Karpas-422 (cell line): ENCODE results near the gene ZNF598. TPM values are rescaled to one million over a fixed set of nuclear protein-coding genes. Genes with fewer than 3 reads are reported as not detected.

Experiments used
- DNase-seq: peaks from one replicate; pipeline ENCODE4 v3.0.0-alpha.2; 2015
- H2AFZ ChIP-seq: fragments of 200-600 bp; sonication (generic); 2 replicates; pipeline ENCODE4 v1.6.1; 2014; ENCODE audit warnings: antibody characterized with exemption, low read length, mixed read lengths
- H3K27ac ChIP-seq: fragments of 200-600 bp; sonication (generic); 2 replicates; pipeline ENCODE4 v1.5.1; 2014; ENCODE audit warnings: mild to moderate bottlenecking, low read length, moderate library complexity
- H3K27me3 ChIP-seq: fragments of 200-600 bp; sonication (generic); 2 replicates; pipeline ENCODE4 v1.6.1; 2014; ENCODE audit warnings: low read length, mixed read lengths
- H3K36me3 ChIP-seq: fragments of 200-600 bp; sonication (generic); 2 replicates; pipeline ENCODE4 v1.6.1; 2014; ENCODE audit warnings: low read length, mixed read lengths; ENCODE audit not compliant: insufficient read depth
- H3K4me1 ChIP-seq: fragments of 200-600 bp; sonication (generic); 2 replicates; pipeline ENCODE4 v1.6.1; 2014; ENCODE audit warnings: mild to moderate bottlenecking, low read length, mixed read lengths
- H3K4me2 ChIP-seq: fragments of 200-600 bp; sonication (generic); 2 replicates; pipeline ENCODE4 v1.6.1; 2014; ENCODE audit warnings: low read length, low read depth, mild to moderate bottlenecking; ENCODE audit not compliant: poor library complexity, severe bottlenecking
- H3K4me3 ChIP-seq: fragments of 200-600 bp; sonication (generic); 2 replicates; pipeline ENCODE4 v1.5.1; 2014; ENCODE audit warnings: mild to moderate bottlenecking, antibody characterized with exemption, low read length, mixed read lengths
- H3K79me2 ChIP-seq: fragments of 200-600 bp; sonication (generic); 2 replicates; pipeline ENCODE4 v1.6.1; 2014; ENCODE audit warnings: mild to moderate bottlenecking, low read length, mixed read lengths
- H3K9ac ChIP-seq: fragments of 200-600 bp; sonication (generic); 2 replicates; pipeline ENCODE4 v1.6.0; 2014; ENCODE audit warnings: low read length
- H3K9me2 ChIP-seq: fragments of 200-600 bp; sonication (generic), shearing (Covaris generic); replicated peaks from 2 replicates; pipeline ENCODE4 v1.6.0; 2014; ENCODE audit warnings: mild to moderate bottlenecking, low read length, moderate library complexity; ENCODE audit not compliant: insufficient read depth
- H3K9me3 ChIP-seq: fragments of 300-700, 200-600 bp; sonication (generic); 2 replicates; pipeline ENCODE4 v1.6.1; 2014; ENCODE audit warnings: low read length, mixed read lengths
- H4K20me1 ChIP-seq: fragments of 200-600 bp; sonication (generic); 2 replicates; pipeline ENCODE4 v1.6.1; 2014; ENCODE audit warnings: mild to moderate bottlenecking, antibody characterized with exemption, low read length, low read depth; ENCODE audit not compliant: insufficient read depth
- total RNA-seq: library from RNA; depleted of rRNA; stranded (reverse); fragments of >200 nt; shearing (Covaris generic); gene quantifications from 2 replicates; pipeline ENCODE4 v1.2.3, GENCODE V29; 2014; ENCODE audit warnings: low replicate concordance

The ZNF598 gene
- total RNA-seq, 1 experiment from 2014 or later = 12.6 TPM

GRCh38 chr16:1989209-1990100 is 20.2 kb downstream of the ZNF598 start, which contains the start of gene SYNGR3:
SYNGR3 (plus strand) TSS chr16:1989970; CDS start chr16:1990103, 133 bp downstream.
- H3K79me2 ChIP-seq = peaks cover 10% of the 10 kb centered on the region
- peak within 1 kb of the TSS; percentile 74 for H3K4me3 ChIP-seq
- H3K9ac ChIP-seq = peak within 1 kb of the TSS; percentile 68
- H2AFZ ChIP-seq = peak within 1 kb of the TSS; percentile 67; the same call in 1 of the 2 replicates
- H3K27ac ChIP-seq = no peak within 1 kb of the TSS
- H3K9me2 ChIP-seq = no peaks in the 10 kb centered on the region
- H3K27me3 ChIP-seq = no peaks in the 10 kb centered on the region
- H3K4me2 ChIP-seq = peak within 1 kb of the TSS; percentile 89
- H4K20me1 ChIP-seq = no peaks in the 10 kb centered on the region
- H3K4me1 ChIP-seq = peaks cover 33% of the 10 kb centered on the region
- H3K9me3 ChIP-seq = no peaks in the 10 kb centered on the region
- no peaks in the 10 kb centered on the region for H3K36me3 ChIP-seq
- DNase-seq = peak; percentile 71

GRCh38 chr16:1987198-1987597 is 22.4 kb downstream of the ZNF598 start:
- Histone ChIP-seq H3K9me3 (no peaks in the 10 kb centered on the region), H3K4me3 (no peak overlapping the region), H3K27ac (no peak overlapping the region), H3K4me1 (peaks cover 36% of the 10 kb centered on the region), H4K20me1 (no peaks in the 10 kb centered on the region), H2AFZ (no peak overlapping the region), H3K79me2 (peaks cover 11% of the 10 kb centered on the region), H3K4me2 (no peak overlapping the region), H3K36me3 (no peaks in the 10 kb centered on the region), H3K9me2 (no peaks in the 10 kb centered on the region), H3K9ac (no peak overlapping the region), H3K27me3 (no peaks in the 10 kb centered on the region)
- no peak for DNase-seq

- H2AFZ ChIP-seq = no peak overlapping the region
- H3K9ac ChIP-seq = peak overlapping the region; percentile 98
- H3K4me1 ChIP-seq = peaks cover 30% of the 10 kb centered on the region
- no peaks in the 10 kb centered on the region for H4K20me1 ChIP-seq
- no peaks in the 10 kb centered on the region for H3K27me3 ChIP-seq
- no peak for DNase-seq
- H3K4me3 ChIP-seq = peak overlapping the region; percentile 98
- no peak overlapping the region for H3K27ac ChIP-seq
- H3K36me3 ChIP-seq = no peaks in the 10 kb centered on the region
- H3K4me2 ChIP-seq = peak overlapping the region; percentile 92
- H3K9me3 ChIP-seq = no peaks in the 10 kb centered on the region
- H3K9me2 ChIP-seq = no peaks in the 10 kb centered on the region
- H3K79me2 ChIP-seq = peaks cover 11% of the 10 kb centered on the region
These were observed 24.0 kb downstream of the ZNF598 start for GRCh38 chr16:1985466-1986150.

- peak overlapping the region; percentile 20; the same call in 1 of the 2 replicates for H2AFZ ChIP-seq
These were observed 25.0 kb downstream of the ZNF598 start for GRCh38 chr16:1984347-1985225.

GRCh38 chr16:1983544-1984346 is 25.9 kb downstream of the ZNF598 start, which contains the start of gene GFER:
GFER (plus strand) TSS chr16:1984193; CDS start chr16:1984219, 26 bp downstream.
- Histone ChIP-seq H3K27me3 (no peaks in the 10 kb centered on the region), H3K4me2 (peak within 1 kb of the TSS; percentile 92)

More at GRCh38 chr16:1984347-1985225, 25.0 kb downstream of the ZNF598 start:
- H3K4me1 ChIP-seq = peaks cover 27% of the 10 kb centered on the region
- no peaks in the 10 kb centered on the region for H4K20me1 ChIP-seq
- H3K9ac ChIP-seq = peak overlapping the region; percentile 98
- no peaks in the 10 kb centered on the region for H3K27me3 ChIP-seq
- peaks cover 11% of the 10 kb centered on the region for H3K79me2 ChIP-seq
- peak overlapping the region; percentile 27; the same call in 1 of the 2 replicates for H3K27ac ChIP-seq
- H3K4me3 ChIP-seq = peak overlapping the region; percentile 98
- H3K4me2 ChIP-seq = peak overlapping the region; percentile 92
- H3K9me3 ChIP-seq = no peaks in the 10 kb centered on the region
- no peaks in the 10 kb centered on the region for H3K36me3 ChIP-seq
- DNase-seq = peak; percentile 67
- no peaks in the 10 kb centered on the region for H3K9me2 ChIP-seq

GRCh38 chr16:1982991-1983543 is 26.6 kb downstream of the ZNF598 start:
- H3K9ac ChIP-seq = no peak overlapping the region
- peaks cover 11% of the 10 kb centered on the region for H3K79me2 ChIP-seq
- H3K4me1 ChIP-seq = peaks cover 23% of the 10 kb centered on the region
- peak overlapping the region; percentile 92 for H3K4me2 ChIP-seq
- H4K20me1 ChIP-seq = no peaks in the 10 kb centered on the region
- no peak overlapping the region; the same call in 1 of the 2 replicates for H3K4me3 ChIP-seq
- no peak overlapping the region for H2AFZ ChIP-seq
- no peaks in the 10 kb centered on the region for H3K9me3 ChIP-seq
- no peak for DNase-seq
- no peak overlapping the region for H3K27ac ChIP-seq
- peaks cover 1% of the 10 kb centered on the region; the same call in 1 of the 2 replicates for H3K36me3 ChIP-seq
- no peaks in the 10 kb centered on the region for H3K9me2 ChIP-seq
- H3K27me3 ChIP-seq = no peaks in the 10 kb centered on the region

More at GRCh38 chr16:1983544-1984346, 25.9 kb downstream of the ZNF598 start, which contains the start of gene GFER:
- DNase-seq = peak; percentile 97
- Histone ChIP-seq H3K27ac (peak within 1 kb of the TSS; percentile 27; the same call in 1 of the 2 replicates), H3K9me3 (no peaks in the 10 kb centered on the region), H3K36me3 (no peaks in the 10 kb centered on the region), H2AFZ (peak within 1 kb of the TSS; percentile 20; the same call in 1 of the 2 replicates), H4K20me1 (no peaks in the 10 kb centered on the region), H3K79me2 (peaks cover 11% of the 10 kb centered on the region), H3K4me1 (peaks cover 23% of the 10 kb centered on the region), H3K4me3 (peak within 1 kb of the TSS; percentile 98), H3K9me2 (no peaks in the 10 kb centered on the region), H3K9ac (peak within 1 kb of the TSS; percentile 98)

GRCh38 chr16:1982013-1982433 is 27.6 kb downstream of the ZNF598 start:
- H3K79me2 ChIP-seq = peaks cover 11% of the 10 kb centered on the region
- DNase-seq = no peak
- no peaks in the 10 kb centered on the region for H3K27me3 ChIP-seq
- no peak overlapping the region for H3K9ac ChIP-seq
- H3K9me2 ChIP-seq = no peaks in the 10 kb centered on the region
- no peaks in the 10 kb centered on the region for H3K9me3 ChIP-seq
- no peaks in the 10 kb centered on the region for H4K20me1 ChIP-seq
- H3K4me3 ChIP-seq = no peak overlapping the region
- peaks cover 2% of the 10 kb centered on the region; the same call in 1 of the 2 replicates for H3K36me3 ChIP-seq
- H3K4me1 ChIP-seq = peaks cover 23% of the 10 kb centered on the region
- no peak overlapping the region for H3K4me2 ChIP-seq
- no peak overlapping the region for H2AFZ ChIP-seq
- no peak overlapping the region for H3K27ac ChIP-seq
